Activated T-cell treated with anti-CD3 and anti-CD28 coated beads, Interleukin-2, amount 50 U/mL, for 24 hours (primary cell): Measurements from ENCODE around the gene HS2ST1.
"Not testable (repeated sequence)": the region's sequence is repeated elsewhere in the genome, so short reads cannot be mapped to it uniquely, and the experiment has no call there.

Source experiments
- DNase-seq: peaks from one replicate; pipeline ENCODE4 v3.0.0-alpha.2; 2020
- H3K27ac Mint-ChIP-seq: 2 replicates; pipeline ENCODE4 v1.8.0; 2020; ENCODE audit warnings: mild to moderate bottlenecking, mixed read lengths
- H3K27me3 Mint-ChIP-seq: 2 replicates; pipeline ENCODE4 v1.8.0; 2020; ENCODE audit warnings: mixed read lengths
- H3K36me3 Mint-ChIP-seq: 2 replicates; pipeline ENCODE4 v1.8.0; 2020; ENCODE audit warnings: low read depth, mixed read lengths
- H3K4me1 Mint-ChIP-seq: 2 replicates; pipeline ENCODE4 v1.8.0; 2020; ENCODE audit warnings: low read depth, mixed read lengths
- H3K4me3 Mint-ChIP-seq: 2 replicates; pipeline ENCODE4 v1.8.0; 2020; ENCODE audit warnings: mild to moderate bottlenecking, moderate library complexity, mixed read lengths
- H3K9me3 Mint-ChIP-seq: 2 replicates; pipeline ENCODE4 v1.8.0; 2020; ENCODE audit warnings: mixed read lengths

The HS2ST1 gene

DNA sequence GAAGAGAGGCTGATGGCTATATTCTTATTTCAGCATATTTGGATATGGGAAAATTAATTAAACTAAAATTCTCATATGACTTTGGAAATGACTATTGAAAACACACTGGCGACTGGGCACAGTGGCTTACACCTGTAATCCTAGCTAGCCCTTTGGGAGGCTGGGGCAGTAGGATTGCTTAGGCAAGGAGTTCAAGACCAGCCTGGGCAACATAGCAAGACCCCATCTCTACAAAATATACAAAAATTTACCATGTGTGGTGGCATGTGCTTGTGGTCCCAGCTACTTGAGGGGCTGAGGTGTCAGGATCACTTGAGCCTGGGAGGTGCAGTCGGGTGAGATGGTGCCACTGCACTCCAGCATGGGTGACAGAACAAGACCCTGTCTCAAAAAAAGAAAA, 26.2 kb downstream of the HS2ST1 start:
- H3K9me3 Mint-ChIP-seq = no peaks in the 10 kb centered on the region
- peaks cover 8% of the 10 kb centered on the region for H3K4me1 Mint-ChIP-seq
- no peak for DNase-seq
- H3K27ac Mint-ChIP-seq = no peak overlapping the region
- no peaks in the 10 kb centered on the region for H3K27me3 Mint-ChIP-seq
- H3K36me3 Mint-ChIP-seq = no peaks in the 10 kb centered on the region
- H3K4me3 Mint-ChIP-seq = no peak overlapping the region

DNA sequence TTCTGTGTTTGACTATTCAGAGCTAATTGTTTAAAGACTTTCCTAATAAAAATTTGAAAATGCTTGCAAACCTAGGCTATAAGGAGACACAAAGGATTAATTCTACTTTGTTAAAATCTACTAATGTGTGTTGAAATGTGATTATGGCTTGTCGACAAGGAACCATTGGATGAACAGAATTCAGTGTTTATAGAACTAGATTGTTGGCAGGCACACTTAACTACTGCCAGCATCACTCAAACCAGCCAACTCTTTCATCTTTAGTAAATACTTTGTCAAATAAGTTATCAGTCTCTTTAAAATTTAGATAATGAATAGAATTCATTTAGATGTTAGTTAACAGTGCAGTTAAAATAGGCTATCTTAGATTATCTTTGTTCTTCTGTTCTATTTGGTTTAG, 27.6 kb downstream of the HS2ST1 start:
- Mint-ChIP-seq H3K27me3 (no peaks in the 10 kb centered on the region), H3K36me3 (no peaks in the 10 kb centered on the region), H3K4me3 (no peak overlapping the region), H3K9me3 (no peaks in the 10 kb centered on the region), H3K4me1 (peaks cover 8% of the 10 kb centered on the region), H3K27ac (no peak overlapping the region)
- DNase-seq = no peak

DNA sequence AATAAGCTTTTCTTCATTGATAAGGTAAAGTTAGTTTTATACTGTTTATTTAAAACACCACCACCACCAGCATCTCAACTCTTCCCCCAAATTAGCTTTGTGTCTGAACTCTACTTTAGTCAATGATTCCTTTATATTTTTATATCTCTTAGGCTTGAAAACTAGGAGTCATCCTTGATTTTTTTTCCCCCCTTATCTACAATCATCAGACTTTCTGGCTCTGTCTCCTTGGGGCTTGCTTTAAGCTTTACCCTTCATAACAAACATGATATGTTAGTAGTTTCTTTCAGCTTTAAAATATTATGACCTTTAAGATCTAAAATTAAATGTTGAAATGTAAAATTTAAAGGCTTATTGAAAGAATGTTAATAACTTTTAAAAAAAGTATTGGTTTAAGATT, 28.3 kb downstream of the HS2ST1 start:
- Mint-ChIP-seq H3K27me3 (no peaks in the 10 kb centered on the region), H3K4me1 (peaks cover 7% of the 10 kb centered on the region), H3K4me3 (no peak overlapping the region), H3K36me3 (no peaks in the 10 kb centered on the region), H3K9me3 (no peaks in the 10 kb centered on the region), H3K27ac (no peak overlapping the region)
- DNase-seq = no peak

DNA sequence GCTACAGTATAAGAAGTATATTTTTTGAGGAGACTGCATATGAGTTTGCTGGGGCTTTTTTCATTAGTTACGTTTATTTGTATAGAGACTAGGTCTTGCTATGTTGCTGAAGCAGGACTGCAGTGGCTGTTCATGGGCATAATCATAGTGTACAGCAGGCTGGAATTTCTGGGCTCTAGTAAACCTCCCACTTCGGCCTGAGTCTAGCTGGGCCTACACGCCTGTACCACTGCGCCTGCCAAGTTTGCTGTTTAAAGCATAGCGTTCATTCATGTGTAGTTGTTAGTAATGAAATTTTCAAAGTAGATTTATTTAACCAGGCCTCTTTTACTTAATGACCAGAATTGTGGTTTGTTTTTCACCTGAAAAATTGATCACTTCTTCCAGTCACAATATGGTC, 33.8 kb downstream of the HS2ST1 start:
- Mint-ChIP-seq H3K4me3 (no peak overlapping the region), H3K27ac (no peak overlapping the region), H3K36me3 (no peaks in the 10 kb centered on the region), H3K27me3 (no peaks in the 10 kb centered on the region), H3K9me3 (no peaks in the 10 kb centered on the region), H3K4me1 (peaks cover 6% of the 10 kb centered on the region)
- DNase-seq = no peak

DNA sequence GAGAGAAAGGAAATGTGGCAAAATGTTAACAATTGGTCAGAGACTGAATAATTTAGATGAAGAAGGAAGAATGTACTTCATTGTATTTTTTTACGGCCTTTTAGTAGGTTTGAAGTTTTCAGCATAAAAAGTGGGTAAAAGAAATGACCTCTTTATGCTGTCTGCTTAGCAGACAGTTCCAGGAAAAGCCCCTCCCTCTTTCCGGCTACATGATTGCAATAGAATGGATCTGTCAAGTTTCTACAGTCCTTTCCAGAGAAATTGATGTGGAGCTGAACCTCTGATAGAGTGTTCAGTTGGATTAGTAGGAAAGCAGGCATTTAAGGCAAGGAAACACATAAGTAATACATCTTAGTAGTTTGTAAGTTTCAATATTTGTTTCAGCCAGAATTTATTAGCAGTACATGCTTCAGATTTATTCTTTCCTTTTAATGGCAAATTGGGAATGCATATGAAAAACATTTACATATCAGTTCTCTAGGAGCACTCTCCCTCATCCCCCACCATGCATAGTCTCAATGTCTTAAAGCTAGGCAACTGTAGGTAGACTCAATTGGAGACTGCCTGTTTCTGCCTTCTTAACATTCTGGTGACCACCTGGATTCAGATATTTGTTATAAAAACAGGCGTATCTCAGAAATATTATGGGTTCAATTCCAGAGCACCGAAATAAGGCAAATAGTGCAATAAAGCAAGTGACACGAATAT, 36.4 kb downstream of the HS2ST1 start:
- Mint-ChIP-seq H3K27ac (no peak overlapping the region), H3K9me3 (no peaks in the 10 kb centered on the region), H3K4me3 (no peak overlapping the region), H3K4me1 (peaks cover 12% of the 10 kb centered on the region), H3K36me3 (no peaks in the 10 kb centered on the region), H3K27me3 (no peaks in the 10 kb centered on the region)
- DNase-seq = no peak

DNA sequence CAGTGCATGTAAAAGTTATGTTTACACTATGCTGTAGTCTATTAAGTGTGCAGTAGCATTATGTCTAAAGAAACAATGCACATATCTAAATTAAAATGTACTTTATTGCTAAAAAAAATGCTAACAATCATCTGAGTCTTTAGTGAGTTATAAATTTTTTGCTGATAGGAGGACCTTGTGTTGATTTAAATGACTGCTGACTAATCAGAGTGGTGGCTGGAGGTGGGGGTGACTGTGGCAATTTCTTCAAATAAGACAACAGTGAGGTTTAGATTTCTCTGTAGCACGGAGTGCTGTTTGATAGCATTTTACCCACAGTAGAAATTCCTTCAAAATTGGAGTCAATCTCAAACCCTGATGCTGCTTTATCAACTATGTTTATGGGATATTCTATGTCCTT, 37.0 kb downstream of the HS2ST1 start:
- Mint-ChIP-seq H3K36me3 (no peaks in the 10 kb centered on the region), H3K27ac (no peak overlapping the region), H3K4me1 (peaks cover 16% of the 10 kb centered on the region), H3K4me3 (no peak overlapping the region), H3K27me3 (no peaks in the 10 kb centered on the region), H3K9me3 (no peaks in the 10 kb centered on the region)
- DNase-seq = no peak

DNA sequence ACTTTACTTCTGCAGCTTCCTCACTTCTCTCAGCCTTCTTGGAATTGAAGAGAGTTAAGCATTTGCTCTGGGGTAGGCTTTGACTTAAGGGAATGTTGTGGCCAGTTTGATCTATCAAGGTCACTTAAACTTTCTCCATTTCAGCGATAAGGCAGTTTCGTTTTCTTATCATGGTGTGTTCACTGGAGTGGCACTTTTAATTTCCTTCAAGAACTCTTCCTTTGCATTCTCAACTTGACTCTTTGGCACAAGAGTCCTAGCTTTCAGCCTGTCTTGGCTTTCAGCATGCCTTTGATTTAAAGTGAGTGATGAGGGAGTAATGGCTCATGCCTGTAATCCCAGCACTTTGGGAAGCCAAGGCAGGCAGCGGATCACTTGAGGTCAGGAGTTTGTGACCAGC, 38.7 kb downstream of the HS2ST1 start:
- DNase-seq = no peak
- Mint-ChIP-seq H3K27me3 (no peaks in the 10 kb centered on the region), H3K36me3 (peaks cover under 1% of the 10 kb centered on the region), H3K4me1 (peaks cover 16% of the 10 kb centered on the region), H3K27ac (no peak overlapping the region), H3K9me3 (no peaks in the 10 kb centered on the region), H3K4me3 (no peak overlapping the region)

DNA sequence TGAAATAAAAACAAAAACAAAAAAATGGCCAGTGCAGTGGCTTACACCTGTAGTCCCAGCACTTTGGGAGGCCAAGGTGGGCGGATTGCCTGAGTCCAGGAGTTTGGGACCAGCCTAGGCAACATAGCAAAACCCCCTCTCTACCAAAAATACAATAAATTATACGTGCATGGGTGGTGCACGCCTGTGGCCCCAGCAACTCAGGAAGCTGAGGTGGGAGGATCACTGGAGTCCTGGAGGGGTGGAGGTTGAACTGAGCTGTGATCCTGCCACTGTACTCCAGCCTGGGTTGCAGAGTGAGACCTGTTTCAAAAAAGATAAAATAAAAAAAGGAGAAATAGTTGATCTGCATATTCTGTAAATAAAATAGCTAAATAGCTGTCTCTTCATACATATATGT, 41.2 kb downstream of the HS2ST1 start:
- H3K27ac Mint-ChIP-seq = no peak overlapping the region
- H3K4me3 Mint-ChIP-seq = no peak overlapping the region

DNA sequence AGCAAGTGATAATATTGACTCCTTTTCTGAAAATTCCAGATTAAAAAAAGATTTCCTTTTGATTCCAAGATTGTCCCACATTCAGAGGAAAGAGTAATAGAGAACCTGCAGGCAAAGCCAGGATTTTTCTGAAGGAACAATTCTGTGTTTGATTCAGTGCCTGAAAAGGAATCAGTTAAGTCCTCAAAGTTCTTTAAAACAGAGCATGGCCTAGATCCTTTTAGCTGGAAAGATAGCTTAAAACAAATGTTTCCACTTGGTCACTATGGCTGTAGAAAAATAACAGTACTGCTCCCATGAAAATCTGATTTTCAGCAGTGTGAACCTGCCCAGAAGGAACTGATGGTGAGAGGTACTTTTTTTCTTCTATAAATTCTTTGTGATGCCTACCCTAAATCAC, 41.8 kb downstream of the HS2ST1 start:
- no peak for DNase-seq
- Mint-ChIP-seq H3K36me3 (peaks cover 2% of the 10 kb centered on the region), H3K27ac (no peak overlapping the region), H3K9me3 (no peaks in the 10 kb centered on the region), H3K4me3 (no peak overlapping the region), H3K27me3 (no peaks in the 10 kb centered on the region), H3K4me1 (peaks cover 15% of the 10 kb centered on the region)

More for the DNA sequence above, 41.2 kb downstream of the HS2ST1 start:
- no peaks in the 10 kb centered on the region for H3K27me3 Mint-ChIP-seq
- H3K9me3 Mint-ChIP-seq = no peaks in the 10 kb centered on the region
- H3K4me1 Mint-ChIP-seq = peaks cover 15% of the 10 kb centered on the region
- H3K36me3 Mint-ChIP-seq = peaks cover 2% of the 10 kb centered on the region
- no peak for DNase-seq

DNA sequence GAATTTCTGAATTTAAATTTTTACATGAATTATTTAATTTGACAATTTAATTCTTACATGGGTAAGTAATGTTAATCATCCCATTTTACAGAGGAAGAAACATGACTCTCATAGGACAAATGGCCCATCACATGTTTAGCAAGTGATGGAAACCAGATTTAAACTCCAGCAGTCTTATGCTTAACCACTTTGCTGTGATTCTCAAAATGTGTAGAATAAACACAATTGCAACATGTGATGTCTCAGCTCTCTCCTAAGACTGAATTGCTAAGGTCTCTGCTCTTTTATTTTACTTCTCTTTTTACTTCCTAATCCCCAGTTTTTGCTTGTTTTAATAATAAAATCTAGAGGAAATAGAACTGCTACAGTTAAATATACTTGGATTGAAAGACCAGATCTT, 42.8 kb downstream of the HS2ST1 start:
- H3K27ac Mint-ChIP-seq = no peak overlapping the region
- no peaks in the 10 kb centered on the region for H3K9me3 Mint-ChIP-seq
- no peaks in the 10 kb centered on the region for H3K27me3 Mint-ChIP-seq

DNA sequence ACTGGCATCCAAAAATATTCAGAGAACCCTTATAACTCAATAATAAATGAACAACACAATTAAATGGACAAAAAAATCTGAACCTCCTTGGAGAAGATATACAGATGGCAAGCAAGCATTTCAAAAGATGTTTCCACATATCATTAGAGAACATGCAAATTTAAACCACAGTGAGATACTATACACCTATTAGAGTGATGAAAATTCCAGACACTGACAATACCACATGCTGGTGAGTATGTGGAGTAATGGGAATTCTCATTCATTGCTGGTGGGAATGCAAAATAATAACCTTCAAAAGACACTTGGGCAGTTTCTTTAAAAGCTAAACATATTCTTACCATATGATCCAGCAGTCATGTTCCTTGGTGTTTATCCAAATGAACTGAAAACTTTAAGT, 46.1 kb downstream of the HS2ST1 start:
- Mint-ChIP-seq H3K4me1 (peaks cover 3% of the 10 kb centered on the region), H3K27ac (no peak overlapping the region), H3K4me3 (no peak overlapping the region), H3K27me3 (no peaks in the 10 kb centered on the region), H3K9me3 (no peaks in the 10 kb centered on the region), H3K36me3 (peaks cover 2% of the 10 kb centered on the region)
- no peak for DNase-seq

More for the DNA sequence above, 42.8 kb downstream of the HS2ST1 start:
- H3K4me3 Mint-ChIP-seq = no peak overlapping the region
- H3K4me1 Mint-ChIP-seq = peaks cover 13% of the 10 kb centered on the region
- H3K36me3 Mint-ChIP-seq = peaks cover 2% of the 10 kb centered on the region
- DNase-seq = no peak

DNA sequence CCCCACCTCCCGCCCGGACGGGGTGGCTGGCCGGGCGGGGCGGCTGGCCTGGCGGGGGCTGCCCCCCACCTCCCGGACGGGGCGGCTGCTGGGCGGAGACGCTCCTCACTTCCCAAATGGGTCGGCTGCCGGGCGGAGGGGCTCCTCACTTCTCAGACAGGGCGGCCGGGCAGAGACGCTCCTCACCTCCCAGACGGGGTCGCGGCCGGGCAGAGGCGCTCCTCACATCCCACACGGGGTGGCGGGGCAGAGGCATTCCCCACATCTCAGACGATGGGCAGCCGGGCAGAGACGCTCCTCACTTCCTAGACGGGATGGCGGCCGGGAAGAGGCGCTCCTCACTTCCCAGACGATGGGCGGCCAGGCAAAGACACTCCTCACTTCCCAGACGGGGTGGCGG, 49.4 kb downstream of the HS2ST1 start:
- DNase-seq, H3K4me3 Mint-ChIP-seq, H3K9me3 Mint-ChIP-seq, H3K27me3 Mint-ChIP-seq, H3K27ac Mint-ChIP-seq, H3K36me3 Mint-ChIP-seq, H3K4me1 Mint-ChIP-seq: not testable (repeated sequence)

DNA sequence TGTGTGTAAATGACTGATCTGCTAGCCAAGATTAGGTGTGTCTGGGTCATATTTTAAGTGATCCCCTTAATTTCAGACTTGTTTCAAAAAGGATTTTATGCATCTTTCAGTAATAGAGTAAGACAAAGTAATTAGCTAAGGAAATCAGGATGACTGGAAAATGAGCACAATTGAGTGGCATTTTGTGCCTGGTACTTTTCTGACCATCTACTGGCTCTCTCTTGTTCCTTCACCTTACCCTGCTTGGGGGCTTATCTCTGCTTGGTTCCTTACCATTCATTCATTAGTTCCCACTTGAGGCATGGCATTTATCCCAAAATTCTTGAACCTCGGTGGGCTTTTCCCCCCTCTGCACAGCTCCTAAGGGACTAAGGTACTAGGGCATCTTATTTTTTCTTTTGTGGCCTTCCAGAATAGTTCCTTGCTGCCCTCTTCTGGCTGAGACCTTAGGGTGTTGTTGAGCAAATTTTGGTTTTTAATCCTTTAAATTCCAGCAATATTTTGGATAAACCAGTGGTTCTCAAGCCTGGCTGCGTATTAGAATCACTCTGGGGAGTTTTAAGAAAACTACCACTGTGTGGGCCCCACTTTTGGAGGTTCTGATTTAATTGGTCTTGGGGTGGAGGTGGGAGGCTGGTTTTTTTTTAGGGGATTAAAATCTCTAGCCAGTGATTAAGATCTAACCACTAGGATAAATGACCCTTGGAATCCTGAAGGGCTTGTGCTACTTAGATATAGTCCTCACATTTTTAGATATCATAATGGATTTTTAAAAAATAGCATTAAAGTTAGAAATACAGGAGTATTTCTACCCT, 50.8 kb downstream of the HS2ST1 start:
- H3K4me3 Mint-ChIP-seq = no peak overlapping the region
- no peaks in the 10 kb centered on the region for H3K36me3 Mint-ChIP-seq
- no peak overlapping the region for H3K27ac Mint-ChIP-seq
- H3K9me3 Mint-ChIP-seq = no peaks in the 10 kb centered on the region
- DNase-seq = no peak
- no peaks in the 10 kb centered on the region for H3K27me3 Mint-ChIP-seq
- peaks cover 2% of the 10 kb centered on the region for H3K4me1 Mint-ChIP-seq

DNA sequence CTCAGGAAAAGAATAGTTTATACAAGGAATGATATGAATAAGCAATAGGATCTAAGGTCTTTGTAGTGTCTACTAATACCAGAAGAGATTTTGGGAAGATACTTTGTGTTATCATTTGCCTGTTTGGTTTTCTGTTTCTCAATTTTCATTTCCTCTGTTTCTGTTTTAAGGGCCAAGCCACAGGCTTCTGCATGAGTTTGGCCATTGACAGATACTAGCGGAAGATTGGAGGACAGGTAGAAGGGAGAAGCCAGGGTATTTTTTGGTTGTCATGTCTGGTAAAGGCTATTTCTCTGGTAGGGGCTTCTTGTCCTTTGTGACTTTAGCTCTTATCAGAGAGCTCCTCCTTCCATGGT, 51.4 kb downstream of the HS2ST1 start:
- Mint-ChIP-seq H3K4me3 (no peak overlapping the region), H3K4me1 (peaks cover 2% of the 10 kb centered on the region), H3K27me3 (no peaks in the 10 kb centered on the region), H3K36me3 (no peaks in the 10 kb centered on the region), H3K9me3 (no peaks in the 10 kb centered on the region), H3K27ac (no peak overlapping the region)
- no peak for DNase-seq

DNA sequence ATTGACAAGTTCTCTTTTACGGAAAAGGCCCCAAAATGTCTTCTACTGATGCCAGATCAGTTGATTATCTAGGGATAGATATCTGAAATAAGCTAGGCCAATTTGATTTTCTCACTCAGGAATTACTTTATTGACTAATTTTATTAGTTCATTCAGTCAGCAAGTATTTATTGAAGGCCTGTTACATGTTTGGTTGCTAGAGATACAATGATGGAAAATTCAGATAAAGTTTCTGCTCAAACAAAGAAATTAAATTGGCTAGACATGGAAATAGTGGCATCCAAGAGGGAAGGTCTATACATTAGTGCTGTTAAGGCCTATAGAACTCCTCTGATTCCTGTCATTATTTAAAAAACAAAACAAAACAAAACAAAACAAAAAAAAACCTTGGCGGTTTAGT, 56.5 kb downstream of the HS2ST1 start:
- DNase-seq = no peak
- Mint-ChIP-seq H3K4me3 (no peak overlapping the region), H3K27me3 (no peaks in the 10 kb centered on the region), H3K27ac (no peak overlapping the region), H3K4me1 (peaks cover 11% of the 10 kb centered on the region), H3K9me3 (no peaks in the 10 kb centered on the region), H3K36me3 (no peaks in the 10 kb centered on the region)
